Right atrium auricular region (tissue), 2 donors: ENCODE results near the gene LYVE1. TPM values are rescaled to one million over a fixed set of nuclear protein-coding genes. Genes with fewer than 3 reads are reported as not detected.

Experiments
- DNase-seq: peaks from one replicate; pipeline ENCODE4 v3.0.0-alpha.2; 2019; ENCODE audit warnings: low spot score
- H3K27ac ChIP-seq, 2 donors: fragments of 200-600 bp; sonication (generic); 1 replicate in 1 of 2; 2 replicates in 1 of 2; pipeline ENCODE4 v1.5.1; 2016 to 2019
- H3K27me3 ChIP-seq, 2 donors: fragments of 200-600 bp; sonication (generic); one replicate each; pipeline versions ENCODE4 v1.5.1 to v1.6.0; 2017 to 2019
- H3K36me3 ChIP-seq: fragments of 200-600 bp; sonication (generic); one replicate; pipeline ENCODE4 v1.5.1; 2016
- H3K4me1 ChIP-seq, 2 donors: fragments of 200-600 bp; sonication (generic); one replicate each; pipeline versions ENCODE4 v1.5.1 to v1.6.0; 2017 to 2019
- H3K4me3 ChIP-seq, 2 donors: fragments of 200-600 bp; sonication (generic); 1 replicate in 1 of 2; 2 replicates in 1 of 2; pipeline ENCODE4 v1.5.1; 2017 to 2019; ENCODE audit warnings: mild to moderate bottlenecking in 1 of 2, moderate library complexity in 1 of 2
- H3K9me3 ChIP-seq, 2 donors: fragments of 200-600 bp; sonication (generic); one replicate each; pipeline ENCODE4 v1.5.1; 2019
- CTCF ChIP-seq, 2 donors: fragments of 200-600 bp; sonication (generic); IDR thresholded peaks; one replicate each; pipeline ENCODE4 v1.5.1; 2019; ENCODE audit warnings: antibody characterized with exemption in 2 of 2
- total RNA-seq, 2 donors: library from RNA; depleted of rRNA; stranded (reverse); fragments of >200 nt; gene quantifications; one replicate each; pipeline ENCODE4 v1.1.0, GENCODE V29; 2016

LYVE1 gene
- total RNA-seq, 2 donors from 2014 or later, result 15.9 to 45.0 TPM

- DNase-seq, result no peak
- peaks cover 0 to 12% of the 10 kb centered on the region in 2 donors for H3K4me1 ChIP-seq
- H3K4me3 ChIP-seq, result no peak overlapping the region
- no peaks in the 10 kb centered on the region for H3K9me3 ChIP-seq
- no peaks in the 10 kb centered on the region for H3K27me3 ChIP-seq
- no peaks in the 10 kb centered on the region for H3K36me3 ChIP-seq
- no peak overlapping the region for H3K27ac ChIP-seq
- no peak for TF ChIP-seq CTCF (IDR thresholded peaks at IDR 0.05)
Observed at GRCh38 chr11:10544491-10545465, 23.7 kb downstream of the LYVE1 start.

DNA sequence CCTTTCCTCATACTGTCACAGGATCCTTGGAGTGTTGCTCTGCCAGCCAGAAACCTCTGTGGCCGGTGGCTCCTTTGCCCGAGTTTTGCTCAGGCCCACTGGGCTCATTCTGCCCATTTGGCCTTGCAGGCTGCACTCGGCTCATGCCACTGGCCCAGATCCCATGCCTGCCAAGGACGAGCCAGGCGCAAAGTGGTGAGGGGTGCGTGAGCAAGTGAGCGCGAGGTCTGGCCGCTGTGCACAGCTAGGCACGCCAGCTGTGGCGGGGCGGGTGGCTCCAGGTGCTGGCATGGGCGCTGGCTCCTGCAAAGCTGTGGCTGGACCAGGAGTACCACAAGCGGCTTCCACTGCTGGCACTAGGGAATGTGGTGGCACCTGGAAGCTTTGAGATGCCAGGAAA lies 24.7 kb downstream of the LYVE1 start:
- H3K4me3 ChIP-seq, result no peak overlapping the region
- H3K4me1 ChIP-seq, result peaks cover 0 to 14% of the 10 kb centered on the region in 2 donors
- DNase-seq, result no peak
- H3K27ac ChIP-seq, result no peak overlapping the region
- no peaks in the 10 kb centered on the region for H3K27me3 ChIP-seq
- no peaks in the 10 kb centered on the region for H3K36me3 ChIP-seq
- no peak for TF ChIP-seq CTCF (IDR thresholded peaks at IDR 0.05)
- no peaks in the 10 kb centered on the region for H3K9me3 ChIP-seq

- Histone ChIP-seq H3K27me3 (no peaks in the 10 kb centered on the region), H3K9me3 (no peaks in the 10 kb centered on the region), H3K36me3 (no peaks in the 10 kb centered on the region), H3K4me1 (peaks cover 0 to 14% of the 10 kb centered on the region in 2 donors), H3K4me3 (no peak overlapping the region), H3K27ac (no peak overlapping the region)
- TF ChIP-seq CTCF (IDR thresholded peaks at IDR 0.05), result no peak
- DNase-seq, result no peak
Observed at GRCh38 chr11:10542776-10543175, 25.7 kb downstream of the LYVE1 start.

GRCh38 chr11:10541561-10541930 lies 26.9 kb downstream of the LYVE1 start:
- Histone ChIP-seq H3K27me3 (no peaks in the 10 kb centered on the region), H3K36me3 (no peaks in the 10 kb centered on the region), H3K9me3 (no peaks in the 10 kb centered on the region), H3K27ac (peak overlapping the region; percentile 88 to 92), H3K4me3 (peak overlapping the region; percentile 80 to 91), H3K4me1 (peaks cover 0 to 14% of the 10 kb centered on the region in 2 donors)
- no peak for TF ChIP-seq CTCF (IDR thresholded peaks at IDR 0.05)
- DNase-seq, result no peak

GRCh38 chr11:10540915-10541560 lies 27.4 kb downstream of the LYVE1 start, which contains the start of gene RNF141:
RNF141 (minus strand) TSS chr11:10541187; CDS start chr11:10534158, 7,029 bp downstream.
- Histone ChIP-seq H3K36me3 (no peaks in the 10 kb centered on the region), H3K4me3 (peak within 1 kb of the TSS; percentile 80 to 91), H3K4me1 (peaks cover 0 to 14% of the 10 kb centered on the region in 2 donors), H3K27ac (peak within 1 kb of the TSS; percentile 88 to 92), H3K9me3 (no peaks in the 10 kb centered on the region), H3K27me3 (no peaks in the 10 kb centered on the region)
- DNase-seq, result peak; percentile 94
- TF ChIP-seq CTCF (IDR thresholded peaks at IDR 0.05), result peak; percentile 63 to 83
